OCI-LY1 (cell line): ENCODE data around the gene ETV3.

Source experiments
- H2AFZ ChIP-seq: fragments of 200-600 bp; sonication (generic), shearing (Covaris generic); 2 replicates; pipeline ENCODE4 v1.6.0; 2014; ENCODE audit warnings: antibody characterized with exemption, mild to moderate bottlenecking, low read length
- H3F3A ChIP-seq: fragments of 200-600 bp; sonication (generic), shearing (Covaris generic); 2 replicates; pipeline ENCODE4 v1.6.0; 2014; ENCODE audit warnings: mild to moderate bottlenecking, antibody characterized with exemption, low read length, moderate library complexity; ENCODE audit not compliant: insufficient read depth
- H3K27ac ChIP-seq: fragments of 200-600 bp; sonication (generic); 2 replicates; pipeline ENCODE4 v1.5.1; 2014; ENCODE audit warnings: low read length, mixed run types, mild to moderate bottlenecking, low read depth; ENCODE audit not compliant: poor library complexity, severe bottlenecking
- H3K27me3 ChIP-seq: fragments of 200-600 bp; sonication (generic); 2 replicates; pipeline ENCODE4 v1.6.0; 2014; ENCODE audit warnings: antibody characterized with exemption, mild to moderate bottlenecking, low read length, moderate library complexity; ENCODE audit not compliant: insufficient read depth
- H3K36me3 ChIP-seq: fragments of 200-600 bp; sonication (generic); 2 replicates; pipeline ENCODE4 v1.6.1; 2014; ENCODE audit warnings: mild to moderate bottlenecking, antibody characterized with exemption, low read length, moderate library complexity, mixed read lengths; ENCODE audit not compliant: insufficient read depth
- H3K4me1 ChIP-seq: fragments of 200-600 bp; sonication (generic); 2 replicates; pipeline ENCODE4 v1.5.1; 2014; ENCODE audit warnings: mild to moderate bottlenecking, low read length, moderate library complexity; ENCODE audit not compliant: insufficient read depth, severe bottlenecking
- H3K4me2 ChIP-seq: fragments of 200-600 bp; sonication (generic), shearing (Covaris generic); 2 replicates; pipeline ENCODE4 v1.6.1; 2014; ENCODE audit warnings: low read length
- H3K4me3 ChIP-seq: fragments of 200-600 bp; sonication (generic); 2 replicates; pipeline ENCODE4 v1.5.1; 2014; ENCODE audit warnings: low read length, low read depth, mild to moderate bottlenecking, mixed read lengths; ENCODE audit not compliant: poor library complexity, severe bottlenecking
- H3K79me2 ChIP-seq: fragments of 200-600 bp; shearing (Covaris generic); 2 replicates; pipeline ENCODE4 v1.6.1; 2016; ENCODE audit warnings: mixed run types, low read length, mixed read lengths; ENCODE audit not compliant: insufficient read depth
- H3K9ac ChIP-seq: fragments of 200-600 bp; sonication (generic), shearing (Covaris generic); 2 replicates; pipeline ENCODE4 v1.6.1; 2014; ENCODE audit warnings: mild to moderate bottlenecking, low read length, mixed read lengths
- H3K9me2 ChIP-seq: fragments of 200-600 bp; sonication (generic), shearing (Covaris generic); 2 replicates; pipeline ENCODE4 v1.6.1; 2014; ENCODE audit warnings: low read depth, mild to moderate bottlenecking, low read length, mixed read lengths
- H3K9me3 ChIP-seq: fragments of 200-600 bp; shearing (Covaris generic); 2 replicates; pipeline ENCODE4 v1.6.1; 2014; ENCODE audit warnings: low read length, mixed read lengths
- H4K20me1 ChIP-seq: fragments of 200-600 bp; sonication (generic), shearing (Covaris generic); 2 replicates; pipeline ENCODE4 v1.6.0; 2016; ENCODE audit warnings: mild to moderate bottlenecking, low read length; ENCODE audit not compliant: insufficient read depth
- EZH2 ChIP-seq: fragments of 200-600 bp; sonication (generic), shearing (Covaris generic); IDR thresholded peaks from 2 replicates; pipeline ENCODE4 v1.8.0; 2017; ENCODE audit warnings: borderline replicate concordance, mixed run types, mild to moderate bottlenecking, antibody characterized with exemption, low read length, moderate library complexity, mixed read lengths
- TF ChIP-seq, protein P1 (sequence below): fragments of 200-600 bp; sonication (generic), shearing (Covaris generic); IDR thresholded peaks from 2 replicates; pipeline ENCODE4 v1.5.1; 2017; ENCODE audit warnings: mild to moderate bottlenecking, antibody characterized with exemption, low read length, moderate library complexity, mixed read lengths

ETV3 gene

DNA sequence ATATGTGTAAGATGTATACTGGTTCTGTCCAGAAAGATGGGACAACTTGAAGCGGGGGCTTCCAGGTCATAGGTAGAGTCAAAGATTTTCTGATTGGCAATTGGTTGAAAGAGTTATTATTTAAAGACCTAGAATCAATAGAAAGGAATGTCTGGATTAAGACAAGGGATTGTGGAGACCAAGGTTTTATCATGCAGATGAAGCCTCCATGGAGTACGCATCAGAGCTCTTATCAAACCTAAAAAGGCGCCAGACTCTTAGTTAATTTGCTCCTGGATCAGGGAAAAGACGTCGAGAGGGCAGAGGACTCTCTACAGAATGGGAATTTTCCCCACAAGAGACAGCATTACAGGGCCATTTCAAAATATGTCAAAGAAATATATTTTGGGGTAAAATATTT, 23.7 kb upstream of the ETV3 start:
- TF ChIP-seq EZH2, result no peak
- TF ChIP-seq, protein P1, sequence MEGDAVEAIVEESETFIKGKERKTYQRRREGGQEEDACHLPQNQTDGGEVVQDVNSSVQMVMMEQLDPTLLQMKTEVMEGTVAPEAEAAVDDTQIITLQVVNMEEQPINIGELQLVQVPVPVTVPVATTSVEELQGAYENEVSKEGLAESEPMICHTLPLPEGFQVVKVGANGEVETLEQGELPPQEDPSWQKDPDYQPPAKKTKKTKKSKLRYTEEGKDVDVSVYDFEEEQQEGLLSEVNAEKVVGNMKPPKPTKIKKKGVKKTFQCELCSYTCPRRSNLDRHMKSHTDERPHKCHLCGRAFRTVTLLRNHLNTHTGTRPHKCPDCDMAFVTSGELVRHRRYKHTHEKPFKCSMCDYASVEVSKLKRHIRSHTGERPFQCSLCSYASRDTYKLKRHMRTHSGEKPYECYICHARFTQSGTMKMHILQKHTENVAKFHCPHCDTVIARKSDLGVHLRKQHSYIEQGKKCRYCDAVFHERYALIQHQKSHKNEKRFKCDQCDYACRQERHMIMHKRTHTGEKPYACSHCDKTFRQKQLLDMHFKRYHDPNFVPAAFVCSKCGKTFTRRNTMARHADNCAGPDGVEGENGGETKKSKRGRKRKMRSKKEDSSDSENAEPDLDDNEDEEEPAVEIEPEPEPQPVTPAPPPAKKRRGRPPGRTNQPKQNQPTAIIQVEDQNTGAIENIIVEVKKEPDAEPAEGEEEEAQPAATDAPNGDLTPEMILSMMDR, result no peak
- Histone ChIP-seq H3K79me2 (no peaks in the 10 kb centered on the region), H3K9ac (no peak overlapping the region), H2AFZ (no peak overlapping the region), H3K4me3 (no peak overlapping the region), H3K9me2 (no peaks in the 10 kb centered on the region), H3K4me1 (no peaks in the 10 kb centered on the region), H3F3A (no peaks in the 10 kb centered on the region), H3K4me2 (no peak overlapping the region), H3K27ac (no peak overlapping the region), H3K27me3 (peaks cover 20% of the 10 kb centered on the region; the same call in 1 of the 2 replicates), H3K9me3 (no peaks in the 10 kb centered on the region), H3K36me3 (no peaks in the 10 kb centered on the region), H4K20me1 (no peaks in the 10 kb centered on the region)

DNA sequence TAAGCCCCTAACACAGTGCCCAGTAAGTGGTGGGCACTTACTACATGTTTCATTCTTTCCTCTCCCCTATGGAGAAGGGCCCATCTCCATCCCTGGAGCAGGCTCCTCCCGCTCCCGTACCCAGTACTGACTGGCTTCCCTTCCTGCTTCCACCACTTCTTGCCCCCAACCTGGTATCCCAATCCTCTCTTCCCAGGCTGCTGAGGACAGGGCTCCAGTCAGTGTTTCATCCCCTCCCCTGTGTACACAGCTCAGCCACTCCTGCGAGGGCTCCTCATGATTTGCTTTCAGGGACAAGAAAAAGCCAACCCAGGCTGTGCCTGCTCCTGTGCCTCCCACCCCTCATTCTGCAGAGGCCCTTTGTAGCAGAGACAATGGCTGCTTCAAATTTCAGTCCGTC, 20.8 kb upstream of the ETV3 start:
- no peak overlapping the region for H3K27ac ChIP-seq
- no peak overlapping the region for H3K9ac ChIP-seq
- no peaks in the 10 kb centered on the region for H3K79me2 ChIP-seq
- H3F3A ChIP-seq, result no peaks in the 10 kb centered on the region
- no peak overlapping the region for H2AFZ ChIP-seq
- no peaks in the 10 kb centered on the region for H3K36me3 ChIP-seq
- peaks cover 20% of the 10 kb centered on the region; the same call in 1 of the 2 replicates for H3K27me3 ChIP-seq
- no peaks in the 10 kb centered on the region for H3K9me2 ChIP-seq
- H3K4me1 ChIP-seq, result no peaks in the 10 kb centered on the region
- no peaks in the 10 kb centered on the region for H4K20me1 ChIP-seq
- H3K4me2 ChIP-seq, result no peak overlapping the region
- TF ChIP-seq, protein P1, result no peak
- no peak for TF ChIP-seq EZH2
- no peak overlapping the region for H3K4me3 ChIP-seq
- no peaks in the 10 kb centered on the region for H3K9me3 ChIP-seq

DNA sequence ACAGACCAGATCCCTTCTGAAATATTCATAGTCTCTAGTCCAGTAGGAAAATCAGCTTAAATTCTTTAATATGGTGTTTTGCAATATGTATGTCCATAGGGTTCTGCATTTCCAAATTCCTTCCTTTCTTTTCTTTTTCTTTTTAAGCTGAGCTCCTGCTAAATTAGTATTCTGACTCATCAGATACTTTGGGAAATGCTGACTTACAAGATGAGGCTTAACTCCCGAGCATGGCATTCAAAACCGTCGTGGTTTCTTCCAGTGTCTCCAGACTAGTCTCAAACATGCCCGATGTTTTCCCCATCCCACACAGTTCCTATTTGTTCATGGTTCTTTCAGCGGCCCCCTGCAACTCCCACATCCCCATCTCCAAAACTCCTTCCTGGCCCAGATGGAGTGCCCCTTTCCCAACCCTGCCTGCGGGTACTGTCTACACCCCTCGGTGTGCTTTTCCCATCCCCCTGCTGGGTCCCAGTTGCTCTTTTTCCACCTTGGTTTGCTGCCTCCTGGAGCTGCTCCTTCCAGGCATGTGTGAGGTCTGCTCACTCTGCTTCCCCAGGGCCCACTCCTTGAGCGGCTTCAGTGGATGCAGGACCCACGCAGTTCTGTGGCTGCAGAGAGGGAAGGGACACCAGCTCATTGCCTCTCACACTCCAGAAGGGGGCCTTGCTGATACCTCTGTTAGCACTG, 19.5 kb upstream of the ETV3 start:
- Histone ChIP-seq H2AFZ (no peak overlapping the region), H3K27ac (no peak overlapping the region), H3K36me3 (no peaks in the 10 kb centered on the region), H3K4me3 (no peak overlapping the region), H3K4me2 (no peak overlapping the region), H3K27me3 (peaks cover 20% of the 10 kb centered on the region; the same call in 1 of the 2 replicates), H4K20me1 (no peaks in the 10 kb centered on the region), H3F3A (no peaks in the 10 kb centered on the region), H3K79me2 (no peaks in the 10 kb centered on the region), H3K9me3 (no peaks in the 10 kb centered on the region), H3K4me1 (no peaks in the 10 kb centered on the region), H3K9me2 (no peaks in the 10 kb centered on the region), H3K9ac (no peak overlapping the region)
- TF ChIP-seq, protein P1, result no peak
- TF ChIP-seq EZH2, result no peak
